NCI-H1105 treated with DMSO at 0.1 percent for 48 hours (cell line): ENCODE data around the gene CIITA.

Source experiments
- DNase-seq: peaks from one replicate; lab custom pipeline; 2025; lab: John Stamatoyannopoulos, UW

Gene CIITA

GRCh38 chr16:10852286-10852685 is 24.7 kb upstream of the CIITA start:
- no peak for DNase-seq

- no peak for DNase-seq
Measured at GRCh38 chr16:10852948-10853347, 24.1 kb upstream of the CIITA start.

GRCh38 chr16:10856042-10856441 is 21.0 kb upstream of the CIITA start:
- no peak for DNase-seq

- DNase-seq = no peak
Measured at GRCh38 chr16:10858203-10858602, 18.8 kb upstream of the CIITA start.

- no peak for DNase-seq
Measured at GRCh38 chr16:10859020-10859419, 18.0 kb upstream of the CIITA start.

GRCh38 chr16:10859658-10860057 is 17.3 kb upstream of the CIITA start:
- no peak for DNase-seq

- no peak for DNase-seq
Measured at GRCh38 chr16:10862438-10862837, 14.6 kb upstream of the CIITA start.

- DNase-seq = no peak
Measured at GRCh38 chr16:10865991-10866966, 10.7 kb upstream of the CIITA start.

GRCh38 chr16:10867199-10867598 is 9.8 kb upstream of the CIITA start:
- no peak for DNase-seq

GRCh38 chr16:10868104-10868595 is 8.9 kb upstream of the CIITA start:
- no peak for DNase-seq

- no peak for DNase-seq
Measured at GRCh38 chr16:10868596-10869469, 8.2 kb upstream of the CIITA start.

GRCh38 chr16:10870137-10870776 is 6.7 kb upstream of the CIITA start:
- DNase-seq = no peak

GRCh38 chr16:10870808-10871156 is 6.2 kb upstream of the CIITA start:
- no peak for DNase-seq

GRCh38 chr16:10871157-10871991 is 5.6 kb upstream of the CIITA start:
- DNase-seq = no peak

GRCh38 chr16:10876315-10876714 is 687 bp upstream of the CIITA start:
- DNase-seq = no peak

- no peak for DNase-seq
Measured at GRCh38 chr16:10877472-10877946, 507 bp downstream of the CIITA start.

GRCh38 chr16:10878328-10878643 is 1.3 kb downstream of the CIITA start:
- DNase-seq = no peak

GRCh38 chr16:10878644-10879501 is 1.9 kb downstream of the CIITA start:
- no peak for DNase-seq

GRCh38 chr16:10879681-10880589 is 2.9 kb downstream of the CIITA start:
- DNase-seq = no peak
